Fibroblast of villous mesenchyme (primary cell): ENCODE results near the gene RTP1. TPM values are rescaled to one million over a fixed set of nuclear protein-coding genes. Genes with fewer than 3 reads are reported as not detected.
"Not testable (repeated sequence)": the region's sequence is repeated elsewhere in the genome, so short reads cannot be mapped to it uniquely, and the experiment has no call there.

Experiments used
- DNase-seq: peaks from one replicate; pipeline ENCODE4 v3.0.0-alpha.2; 2010; ENCODE audit warnings: low read depth
- H3K4me3 ChIP-seq: 2 replicates; pipeline ENCODE4 v1.5.1; 2011; ENCODE audit warnings: low read depth, mild to moderate bottlenecking, low read length
- CTCF ChIP-seq: IDR thresholded peaks from 2 replicates; pipeline ENCODE4 v1.5.1; 2012; ENCODE audit warnings: low read depth, mild to moderate bottlenecking, low read length; ENCODE audit not compliant: insufficient read depth
- total RNA-seq: library from RNA; depleted of rRNA; stranded (reverse); fragments of >200 nt; gene quantifications from 2 replicates; pipeline ENCODE4 v1.2.3, GENCODE V29; 2012

Gene RTP1
- total RNA-seq, 1 donor: not detected

GRCh38 chr3:187236962-187237361, 39.7 kb downstream of the RTP1 start:
- no peak overlapping the region for H3K4me3 ChIP-seq
- no peak for DNase-seq
- TF ChIP-seq CTCF: no peak

GRCh38 chr3:187237741-187238140, 40.5 kb downstream of the RTP1 start:
- no peak overlapping the region for H3K4me3 ChIP-seq
- no peak for TF ChIP-seq CTCF
- no peak for DNase-seq

GRCh38 chr3:187238239-187238638, 41.0 kb downstream of the RTP1 start:
- no peak for TF ChIP-seq CTCF
- peak; percentile 13 for DNase-seq
- H3K4me3 ChIP-seq: no peak overlapping the region

GRCh38 chr3:187238835-187239234, 41.5 kb downstream of the RTP1 start:
- H3K4me3 ChIP-seq, DNase-seq: not testable (repeated sequence)

- no peak for TF ChIP-seq CTCF
- DNase-seq: peak; percentile 14
- H3K4me3 ChIP-seq: no peak overlapping the region
Observed at GRCh38 chr3:187242435-187242834, 45.1 kb downstream of the RTP1 start.

GRCh38 chr3:187242900-187243299, 45.6 kb downstream of the RTP1 start:
- TF ChIP-seq CTCF: no peak
- no peak for DNase-seq
- no peak overlapping the region for H3K4me3 ChIP-seq

- DNase-seq: peak; percentile 16
- H3K4me3 ChIP-seq: no peak overlapping the region
- TF ChIP-seq CTCF: no peak
Observed at GRCh38 chr3:187243933-187244524, 46.7 kb downstream of the RTP1 start.
